ENCODE data around the gene MKI67. TPM values are rescaled to one million over a fixed set of nuclear protein-coding genes. Genes with fewer than 3 reads are reported as not detected.

MKI67 gene
- total RNA-seq (2012; rRNA removed) (36.4 and 39.2 TPM in 2 replicates), polyA plus RNA-seq (2012; rRNA removed) (13.0 and 13.5 TPM in 2 replicates), Bru-seq, nascent RNA (percentile 73 among the genes with signal in this experiment), BruChase-seq, experiment 1, labeled RNA remaining after a 6-hour chase (percentile 80 among the genes with signal in this experiment), BruChase-seq, experiment 2, labeled RNA remaining after a 2-hour chase (percentile 82 among the genes with signal in this experiment)
- 2.6 and 4.3 TPM in 2 replicates for polyA plus RNA-seq (2012; cell fraction: cytosol; rRNA removed)
- polyA plus RNA-seq (2012; cell fraction: nucleus; rRNA removed; ENCODE audit: low replicate concordance) = 3.8 and 11.3 TPM in 2 replicates
- long read RNA-seq, partial matches to known transcripts = 5 of 7 reads
- long read RNA-seq, other reads (novel, unspliced or antisense) = 2 of 7 reads

GRCh38 chr10:128125944-128126764 is at the start of gene MKI67:
MKI67 (minus strand) TSS chr10:128126423; CDS start chr10:128125667, 756 bp downstream.
- in situ Hi-C loops (cut with MboI; ENCODE audit: low sequenced_read_pairs) = no loop called here
- Histone ChIP-seq H2BK5ac (ENCODE audit: low read depth, low read length, poor library complexity, severe bottlenecking) (peak within 1 kb of the TSS; percentile 55), H3K9ac (ENCODE audit: low read depth, low read length) (peak within 1 kb of the TSS; percentile 77), H3K27ac (ENCODE audit: insufficient read depth, low read length) (peak within 1 kb of the TSS; percentile 26; the same call in 1 of the 2 replicates), H3K9me3 (ENCODE audit: control insufficient read depth, insufficient read depth, low read length) (no peaks in the 10 kb centered on the region), H2AFZ (replicated peaks; ENCODE audit: low read length, poor library complexity) (peak within 1 kb of the TSS; percentile 92), H3K4ac (ENCODE audit: low read depth, low read length) (peak within 1 kb of the TSS; percentile 29; the same call in 1 of the 2 replicates), H2AK9ac (replicated peaks; ENCODE audit: low read depth, low read length, poor library complexity) (peak within 1 kb of the TSS; percentile 79), H3K4me2 (ENCODE audit: low read depth, low read length) (peak within 1 kb of the TSS; percentile 98), H3K18ac (ENCODE audit: low read depth, low read length) (no peak within 1 kb of the TSS), H2AK5ac (ENCODE audit: low read depth, low read length) (peak within 1 kb of the TSS; percentile 39; the same call in 1 of the 2 replicates), H2BK15ac (ENCODE audit: low read depth, low read length) (no peak within 1 kb of the TSS), H3K9me1 (ENCODE audit: insufficient read depth, low read length) (peaks cover 6% of the 10 kb centered on the region; the same call in 1 of the 2 replicates), H4K91ac (ENCODE audit: insufficient read depth, low read depth, low read length) (0 out of 2 replicates have a peak within 1 kb of the TSS, but pooled peaks have one; percentile 1), H3K27me3 (ENCODE audit: control insufficient read depth, insufficient read depth, low read length) (no peaks in the 10 kb centered on the region), H3K4me3 (ENCODE audit: insufficient read depth, low read depth, low read length) (peak within 1 kb of the TSS; percentile 87), H3K23ac (ENCODE audit: low read depth, low read length) (peak within 1 kb of the TSS; percentile 79), H3K56ac (ENCODE audit: extremely low read depth, insufficient read depth, low read length) (no peak within 1 kb of the TSS; the same call in 1 of the 2 replicates), H4K8ac (ENCODE audit: low read depth in 2 of 2, low read length in 2 of 2) (peak within 1 kb of the TSS in 1 of 2 experiments; percentile 64; a peak in 3 of 4 replicates), H2BK120ac (ENCODE audit: low read depth, low read length) (no peak within 1 kb of the TSS), H3K36me3 (ENCODE audit: control insufficient read depth, insufficient read depth, low read length) (no peaks in the 10 kb centered on the region), H4K20me1 (ENCODE audit: insufficient read depth, low read length) (peaks cover 9% of the 10 kb centered on the region; the same call in 1 of the 2 replicates), H3K14ac (replicated peaks; ENCODE audit: low read depth, low read length) (no peak within 1 kb of the TSS; the same call in 1 of the 2 replicates), H3K4me1 (ENCODE audit: control insufficient read depth, insufficient read depth, low read length) (peaks cover 6% of the 10 kb centered on the region; the same call in 1 of the 2 replicates), H4K5ac (ENCODE audit: low read depth, low read length) (no peak within 1 kb of the TSS), H2BK20ac (ENCODE audit: low read depth, low read length) (no peak within 1 kb of the TSS), H3K79me1 (ENCODE audit: low read depth in 1 of 2, low read length in 2 of 2) (peaks cover 6 to 7% of the 10 kb centered on the region in 2 experiments; a peak in 3 of 4 replicates)
- intact Hi-C loops (cut with micrococcal nuclease) = loop anchor here (2.0 kb wide), 1 partner anchor 21 kb away; no protein-coding TSS in a partner anchor
- dilution Hi-C loops (cut with HindIII; ENCODE audit: low sequenced_read_pairs, unreplicated experiment) = no loop called here
- ATAC-seq (ENCODE audit: low read depth) = peak; percentile 91
- ChIA-PET CTCF (no interaction called here), POLR2A (ENCODE audit: unreplicated experiment) (no interaction called here)
- WGBS, 2 experiments (ENCODE audit: extremely low coverage in 2 of 2, insufficient read length in 1 of 2) = 1% methylated on average over 37 of the region's 95 CpGs; no CpG with 5 or more reads in 1 of the 2 experiments
- DNase-seq = peak; percentile 83
- BruUV-seq (replicated peaks) = no TSS peak
- no peak for TF ChIP-seq POLR2A (IDR thresholded peaks at IDR 0.05; ENCODE audit: low read depth, low read length)
- TF ChIP-seq RFX5 (IDR thresholded peaks at IDR 0.05; ENCODE audit: low read depth, low read length) = no peak
- no peak for TF ChIP-seq ELK1 (IDR thresholded peaks at IDR 0.05; ENCODE audit: borderline replicate concordance, low read depth, low read length)
- no peak for TF ChIP-seq CEBPB (IDR thresholded peaks at IDR 0.05; ENCODE audit: low read depth, low read length)
- no peak for TF ChIP-seq RAD21 (IDR thresholded peaks at IDR 0.05; ENCODE audit: low read length)
- peak; percentile 91 for TF ChIP-seq MXI1 (IDR thresholded peaks at IDR 0.05; ENCODE audit: borderline replicate concordance, low read depth, low read length)
- no peak for TF ChIP-seq MAFK (IDR thresholded peaks at IDR 0.05; ENCODE audit: low read depth, low read length)
- TF ChIP-seq CHD1 (IDR thresholded peaks at IDR 0.05; ENCODE audit: low read depth, low read length) = 0 out of 2 replicates have a peak, but pooled peaks have one; percentile 13
- TF ChIP-seq BHLHE40 (IDR thresholded peaks at IDR 0.05; ENCODE audit: low read depth, low read length) = no peak
- TF ChIP-seq FOS (IDR thresholded peaks at IDR 0.05; ENCODE audit: low read depth, low read length) = peak; percentile 13; the same call in 1 of the 2 replicates
- no peak for TF ChIP-seq CTCF (conservative IDR thresholded peaks at IDR 0.05; ENCODE audit: low read depth, low read length)
- TF ChIP-seq MAZ (IDR thresholded peaks at IDR 0.05; ENCODE audit: borderline replicate concordance, low read depth, low read length) = peak; percentile 64; the same call in 1 of the 2 replicates
- TF ChIP-seq NFE2L2 (IDR thresholded peaks at IDR 0.05; ENCODE audit: low read depth, low read length) = no peak
